Memory B cell (primary cell): Measurements from ENCODE around the gene AKR1B1.

Experiments
- ATAC-seq: fragments of 150-1000 bp; cut with Tn5 transposase; 2 replicates; pipeline ENCODE4 v1.10.0; 2021; ENCODE audit warnings: low read depth, mild to moderate bottlenecking, moderate library complexity
- DNase-seq, 2 donors: peaks; one replicate each; pipeline ENCODE4 v3.0.0; 2022; ENCODE audit warnings: low spot score in 2 of 2
- H3K27ac Mint-ChIP-seq: one replicate; pipeline ENCODE4 v1.8.0; 2022; ENCODE audit warnings: mild to moderate bottlenecking, moderate library complexity, mixed read lengths
- H3K27me3 Mint-ChIP-seq: one replicate; pipeline ENCODE4 v1.8.0; 2022; ENCODE audit warnings: mixed read lengths
- H3K36me3 Mint-ChIP-seq: one replicate; pipeline ENCODE4 v1.8.0; 2022; ENCODE audit warnings: mild to moderate bottlenecking, mixed read lengths
- H3K4me1 Mint-ChIP-seq: one replicate; pipeline ENCODE4 v1.8.0; 2022; ENCODE audit warnings: mixed read lengths
- H3K4me3 Mint-ChIP-seq: one replicate; pipeline ENCODE4 v1.8.0; 2022; ENCODE audit warnings: mild to moderate bottlenecking, moderate library complexity, mixed read lengths
- H3K9me3 Mint-ChIP-seq: one replicate; pipeline ENCODE4 v1.8.0; 2022; ENCODE audit warnings: mixed read lengths

Gene AKR1B1

DNA sequence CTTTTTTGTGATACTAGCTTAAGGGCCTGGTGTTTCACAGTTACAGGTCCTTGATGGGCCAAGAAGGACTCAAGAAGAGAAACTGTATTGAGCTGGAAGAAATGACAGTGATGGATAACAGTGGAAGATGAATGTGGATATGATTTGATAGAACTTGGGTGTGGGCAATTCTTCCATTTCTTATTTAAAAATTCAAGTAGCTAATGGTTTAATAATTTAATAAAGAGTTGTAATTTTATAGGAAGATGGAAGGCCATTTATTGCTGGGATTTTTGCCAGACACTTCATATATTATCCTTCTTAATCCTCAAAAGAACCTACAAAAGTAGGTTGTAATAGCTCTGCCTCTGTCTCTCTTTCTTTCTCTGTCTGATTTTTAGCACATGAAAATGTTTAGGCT lies 21.3 kb upstream of the AKR1B1 start:
- Mint-ChIP-seq H3K4me1 (no peaks in the 10 kb centered on the region), H3K36me3 (no peaks in the 10 kb centered on the region), H3K9me3 (no peaks in the 10 kb centered on the region), H3K4me3 (no peak overlapping the region), H3K27me3 (peaks cover 7% of the 10 kb centered on the region), H3K27ac (no peak overlapping the region)
- ATAC-seq (no peak), DNase-seq (no peak)

DNA sequence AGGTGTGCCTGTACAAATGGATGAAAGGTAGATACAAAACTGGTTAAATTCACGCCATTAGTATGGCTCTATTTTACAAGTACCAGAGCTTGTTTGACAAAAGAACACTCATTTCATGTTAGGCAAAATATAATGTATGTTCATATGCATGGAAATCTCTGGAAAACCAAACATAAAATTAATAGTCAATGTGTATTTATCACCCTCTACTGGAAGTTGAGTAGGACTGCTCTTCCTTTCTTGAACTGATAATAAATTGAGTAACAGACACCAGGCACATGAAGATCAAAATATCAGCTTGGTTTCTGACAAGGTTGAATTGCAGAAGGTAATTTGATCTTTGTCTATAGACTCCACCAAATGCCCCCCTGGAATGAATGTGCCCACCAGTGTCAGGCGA lies 19.8 kb upstream of the AKR1B1 start:
- ATAC-seq (no peak), DNase-seq (no peak)
- H3K9me3 Mint-ChIP-seq, result no peaks in the 10 kb centered on the region
- H3K4me1 Mint-ChIP-seq, result no peaks in the 10 kb centered on the region
- peaks cover 5% of the 10 kb centered on the region for H3K27me3 Mint-ChIP-seq
- H3K27ac Mint-ChIP-seq, result no peak overlapping the region
- no peak overlapping the region for H3K4me3 Mint-ChIP-seq
- no peaks in the 10 kb centered on the region for H3K36me3 Mint-ChIP-seq

DNA sequence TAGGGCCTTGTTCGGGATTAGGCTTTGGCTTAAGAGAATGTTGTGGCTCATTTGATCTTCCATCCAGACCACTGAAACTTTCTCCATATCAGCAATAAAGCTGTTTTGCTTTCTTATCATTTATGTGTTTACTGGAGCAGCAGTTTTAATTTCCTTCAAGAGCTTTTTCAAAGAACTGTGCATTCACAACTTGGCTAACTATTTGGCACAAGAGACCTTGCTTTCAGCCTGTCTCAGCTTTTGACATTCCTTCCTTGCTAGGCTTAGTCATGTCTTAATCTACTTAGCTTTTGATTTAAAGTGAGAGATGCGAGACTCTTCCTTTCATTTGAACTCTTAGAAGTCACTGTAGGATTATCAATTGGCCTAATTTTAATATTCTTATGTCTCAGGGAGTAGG lies 19.1 kb upstream of the AKR1B1 start:
- H3K36me3 Mint-ChIP-seq, result no peaks in the 10 kb centered on the region
- no peak overlapping the region for H3K4me3 Mint-ChIP-seq
- no peak for ATAC-seq
- H3K4me1 Mint-ChIP-seq, result no peaks in the 10 kb centered on the region
- H3K9me3 Mint-ChIP-seq, result no peaks in the 10 kb centered on the region
- peaks cover 3% of the 10 kb centered on the region for H3K27me3 Mint-ChIP-seq
- DNase-seq, result no peak
- no peak overlapping the region for H3K27ac Mint-ChIP-seq

DNA sequence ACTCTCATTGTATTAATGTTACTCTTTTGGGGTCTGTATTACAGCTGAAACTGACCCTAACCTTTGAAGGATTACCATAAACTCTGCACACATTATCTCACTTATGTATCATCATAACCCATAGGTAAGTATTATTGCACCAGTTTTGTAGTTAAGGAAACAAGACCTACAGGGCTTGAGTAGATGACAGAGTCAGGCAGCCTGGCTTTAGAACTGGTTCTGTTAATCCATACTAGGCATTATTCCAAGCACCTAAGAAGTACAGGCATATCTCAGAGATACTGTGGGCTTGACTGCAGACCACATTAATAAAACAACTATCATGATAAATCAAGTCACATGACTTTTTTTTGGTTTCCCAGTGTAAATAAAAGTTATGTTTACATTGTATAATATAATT lies 17.1 kb upstream of the AKR1B1 start:
- no peak overlapping the region for H3K4me3 Mint-ChIP-seq
- DNase-seq, result no peak
- no peaks in the 10 kb centered on the region for H3K4me1 Mint-ChIP-seq
- ATAC-seq, result no peak
- H3K27ac Mint-ChIP-seq, result no peak overlapping the region
- no peaks in the 10 kb centered on the region for H3K9me3 Mint-ChIP-seq
- peaks cover 6% of the 10 kb centered on the region for H3K27me3 Mint-ChIP-seq
- no peaks in the 10 kb centered on the region for H3K36me3 Mint-ChIP-seq

DNA sequence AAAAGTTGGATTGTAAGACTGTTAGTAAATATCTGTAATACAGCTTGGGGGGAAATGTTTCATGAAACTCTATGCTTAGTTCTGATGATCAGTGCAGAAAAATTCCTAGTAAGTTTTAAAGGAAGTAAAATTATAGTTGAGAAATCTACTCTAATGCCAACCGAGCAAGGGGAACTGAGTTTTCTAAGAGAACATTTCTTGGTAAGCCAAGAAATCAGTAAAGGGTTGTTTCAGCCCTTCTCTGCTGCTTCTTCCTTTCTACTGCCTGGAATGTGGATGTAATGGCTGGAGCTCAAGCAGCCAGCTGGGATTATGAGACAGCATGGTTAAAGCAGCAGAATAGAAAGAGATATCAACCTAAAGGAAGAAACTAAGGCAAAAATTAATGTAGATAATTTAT lies 15.9 kb upstream of the AKR1B1 start:
- no peaks in the 10 kb centered on the region for H3K4me1 Mint-ChIP-seq
- peaks cover 8% of the 10 kb centered on the region for H3K27me3 Mint-ChIP-seq
- H3K27ac Mint-ChIP-seq, result no peak overlapping the region
- ATAC-seq (no peak), DNase-seq (no peak)
- H3K9me3 Mint-ChIP-seq, result no peaks in the 10 kb centered on the region
- H3K4me3 Mint-ChIP-seq, result no peak overlapping the region
- no peaks in the 10 kb centered on the region for H3K36me3 Mint-ChIP-seq

DNA sequence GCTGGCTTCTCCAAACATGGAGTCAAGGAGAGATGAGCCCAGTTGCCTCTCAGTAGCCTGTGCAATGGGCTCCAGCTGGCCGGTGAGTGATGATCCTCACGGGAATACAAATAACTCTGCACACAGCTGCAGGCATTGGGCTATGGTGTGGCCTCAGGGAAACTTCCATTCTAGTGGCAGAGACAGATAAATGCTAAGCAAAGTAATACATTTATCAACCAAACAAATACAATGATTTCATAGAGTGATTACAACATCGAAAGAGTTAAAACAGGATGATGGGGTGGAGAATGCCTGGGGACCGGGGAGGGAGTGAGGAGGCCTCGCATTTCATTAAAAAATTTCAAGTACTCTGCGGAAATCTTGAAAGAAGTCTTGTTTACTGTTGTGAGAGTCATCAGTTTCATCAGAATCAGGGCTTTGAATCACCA lies 15.0 kb upstream of the AKR1B1 start:
- ATAC-seq, result no peak
- DNase-seq, result no peak
- H3K4me3 Mint-ChIP-seq, result no peak overlapping the region
- no peak overlapping the region for H3K27ac Mint-ChIP-seq
- H3K9me3 Mint-ChIP-seq, result no peaks in the 10 kb centered on the region
- no peaks in the 10 kb centered on the region for H3K36me3 Mint-ChIP-seq
- H3K27me3 Mint-ChIP-seq, result peaks cover 5% of the 10 kb centered on the region
- no peaks in the 10 kb centered on the region for H3K4me1 Mint-ChIP-seq

DNA sequence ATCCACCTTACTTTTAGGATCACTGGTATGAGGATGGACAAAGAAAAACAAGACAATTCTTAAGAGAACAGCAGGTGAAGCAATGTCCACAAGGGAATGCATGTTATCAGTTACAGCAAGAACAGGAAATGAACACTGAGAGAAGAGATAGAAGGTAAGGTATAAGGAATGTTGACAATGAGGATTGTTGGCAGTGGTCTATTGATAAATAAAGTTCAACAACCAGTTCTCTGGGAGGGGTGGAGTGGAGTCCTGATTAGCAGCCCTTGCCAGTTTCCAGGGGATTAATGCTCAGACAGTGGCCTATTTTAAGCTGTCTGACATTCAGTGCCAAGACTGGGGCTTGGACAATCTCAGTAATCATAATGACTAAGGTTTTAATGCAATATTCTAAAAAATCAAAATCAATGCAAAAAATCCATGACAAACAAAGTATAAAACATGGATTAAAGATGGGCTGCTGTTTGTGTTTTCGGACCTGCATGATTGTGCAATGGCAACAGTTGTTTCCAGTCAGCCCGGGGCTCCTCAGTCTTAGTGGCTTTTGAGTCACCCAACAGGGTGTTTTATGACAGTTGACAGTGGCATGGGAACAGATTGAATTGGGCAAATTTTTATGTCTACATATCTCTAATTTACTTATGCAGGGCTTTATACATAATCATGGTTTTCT lies 13.8 kb upstream of the AKR1B1 start:
- H3K36me3 Mint-ChIP-seq, result no peaks in the 10 kb centered on the region
- no peaks in the 10 kb centered on the region for H3K9me3 Mint-ChIP-seq
- peaks cover 8% of the 10 kb centered on the region for H3K27me3 Mint-ChIP-seq
- ATAC-seq (no peak), DNase-seq (no peak)
- no peaks in the 10 kb centered on the region for H3K4me1 Mint-ChIP-seq
- no peak overlapping the region for H3K4me3 Mint-ChIP-seq
- H3K27ac Mint-ChIP-seq, result no peak overlapping the region

DNA sequence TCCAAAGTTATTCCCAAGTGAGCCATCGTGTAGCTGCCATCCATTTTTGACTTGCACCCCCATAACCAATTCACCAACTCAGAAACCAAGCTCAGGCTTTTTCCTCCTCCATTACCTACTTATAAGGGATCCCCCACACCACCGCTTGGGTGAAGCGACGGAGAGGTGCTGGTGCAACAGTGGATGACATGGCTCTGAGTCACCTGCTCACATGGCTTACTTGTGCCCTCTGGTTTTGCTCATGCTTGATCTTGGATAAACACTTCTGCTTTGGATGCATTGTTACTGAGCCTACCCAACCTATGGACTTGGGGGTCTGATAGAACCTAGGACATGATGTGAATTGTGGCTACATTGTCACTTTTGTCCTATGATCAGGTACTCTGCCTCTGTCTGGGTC lies 12.0 kb upstream of the AKR1B1 start:
- Mint-ChIP-seq H3K4me1 (no peaks in the 10 kb centered on the region), H3K36me3 (no peaks in the 10 kb centered on the region), H3K27me3 (peaks cover 8% of the 10 kb centered on the region), H3K27ac (no peak overlapping the region), H3K4me3 (no peak overlapping the region), H3K9me3 (peaks cover 2% of the 10 kb centered on the region)
- no peak for DNase-seq
- no peak for ATAC-seq

DNA sequence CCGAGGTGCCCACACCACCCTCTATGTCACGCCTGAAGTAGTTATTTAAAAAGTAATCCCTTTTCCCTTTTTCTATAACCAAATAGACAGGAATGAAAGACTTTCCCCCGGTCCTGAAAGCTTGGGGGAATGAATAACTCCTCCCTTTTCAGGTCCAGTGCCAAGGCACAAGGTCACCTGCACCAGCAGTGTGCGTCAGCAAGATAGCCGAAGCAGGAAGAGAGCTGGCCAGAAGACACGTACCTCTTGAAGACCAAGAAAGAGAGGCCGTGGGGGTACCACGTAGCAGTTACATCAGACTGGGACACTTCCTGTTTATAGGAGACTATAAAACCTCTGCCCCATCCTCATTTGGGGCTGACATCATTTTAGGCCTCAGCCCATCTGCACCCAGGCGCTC lies 10.7 kb upstream of the AKR1B1 start:
- no peaks in the 10 kb centered on the region for H3K4me1 Mint-ChIP-seq
- ATAC-seq, result no peak
- H3K27ac Mint-ChIP-seq, result no peak overlapping the region
- H3K27me3 Mint-ChIP-seq, result peaks cover 8% of the 10 kb centered on the region
- no peak for DNase-seq
- H3K36me3 Mint-ChIP-seq, result peaks cover 6% of the 10 kb centered on the region
- peaks cover 8% of the 10 kb centered on the region for H3K9me3 Mint-ChIP-seq
- no peak overlapping the region for H3K4me3 Mint-ChIP-seq

DNA sequence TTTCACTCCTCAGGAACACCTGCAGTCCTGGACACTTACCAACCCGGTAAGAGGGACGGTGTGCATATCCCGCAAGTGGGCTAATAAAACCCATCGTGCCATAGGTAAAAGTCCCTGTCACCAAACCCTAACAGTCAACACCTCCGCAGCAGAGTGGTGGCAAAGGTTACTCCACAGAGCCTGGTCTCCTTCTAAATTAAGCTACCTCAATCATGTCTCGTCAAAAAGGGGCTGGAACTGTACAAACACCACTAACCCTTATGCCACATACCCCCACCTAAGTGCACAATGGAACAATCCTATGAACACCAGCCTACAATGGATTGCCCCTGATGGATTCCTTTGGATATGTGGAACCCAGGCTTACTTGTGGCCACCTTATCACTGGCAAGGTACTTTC lies 9.6 kb upstream of the AKR1B1 start:
- H3K27ac Mint-ChIP-seq, result no peak overlapping the region
- H3K4me1 Mint-ChIP-seq, result no peaks in the 10 kb centered on the region
- no peak overlapping the region for H3K4me3 Mint-ChIP-seq
- ATAC-seq (no peak), DNase-seq (no peak)
- H3K9me3 Mint-ChIP-seq, result peaks cover 14% of the 10 kb centered on the region
- H3K27me3 Mint-ChIP-seq, result peaks cover 8% of the 10 kb centered on the region
- peaks cover 10% of the 10 kb centered on the region for H3K36me3 Mint-ChIP-seq

DNA sequence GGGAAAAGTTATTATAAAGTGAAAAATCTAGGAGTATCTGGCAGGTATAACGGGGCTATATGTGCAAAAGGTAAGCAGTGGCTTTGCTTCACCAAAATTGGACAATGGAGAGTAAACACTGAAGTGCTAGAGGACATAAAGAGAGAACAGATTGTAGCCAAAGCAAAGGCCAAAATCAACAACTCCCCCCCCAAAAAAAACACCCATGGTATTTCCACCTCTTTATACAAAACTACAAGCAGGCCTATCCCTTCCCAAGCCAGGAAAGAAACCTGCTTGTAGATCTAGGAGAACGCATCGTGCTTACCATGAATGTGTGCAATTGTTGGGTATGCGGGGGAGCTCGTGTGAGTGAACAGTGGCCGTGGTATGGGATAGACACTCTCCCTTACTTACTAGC lies 9.2 kb upstream of the AKR1B1 start:
- H3K4me1 Mint-ChIP-seq, result no peaks in the 10 kb centered on the region

DNA sequence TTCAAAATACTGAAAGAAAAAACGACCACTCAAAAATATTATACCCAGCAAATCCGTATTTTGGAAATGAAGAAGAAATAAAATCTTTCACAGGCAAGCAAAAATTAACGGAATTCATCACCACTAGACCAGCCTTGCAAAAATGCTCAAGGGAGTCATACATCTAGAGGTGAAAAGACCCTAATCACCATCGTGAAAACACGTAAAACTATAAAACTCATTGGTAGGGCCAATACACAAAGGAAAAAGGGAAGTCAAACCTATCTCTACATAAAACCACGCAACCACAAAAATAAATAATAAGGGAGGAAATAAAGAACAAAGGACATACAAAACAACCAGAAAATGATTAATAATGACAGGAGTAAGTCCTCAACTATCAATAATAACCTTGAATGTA lies 6.6 kb upstream of the AKR1B1 start:
- DNase-seq, result no peak
- H3K9me3 Mint-ChIP-seq, result peaks cover 14% of the 10 kb centered on the region

More for the DNA sequence above, 9.2 kb upstream of the AKR1B1 start:
- peaks cover 8% of the 10 kb centered on the region for H3K27me3 Mint-ChIP-seq
- DNase-seq, result no peak
- H3K4me3 Mint-ChIP-seq, result no peak overlapping the region
- no peak overlapping the region for H3K27ac Mint-ChIP-seq
- ATAC-seq, result no peak
- H3K9me3 Mint-ChIP-seq, result peaks cover 14% of the 10 kb centered on the region
- H3K36me3 Mint-ChIP-seq, result peaks cover 10% of the 10 kb centered on the region

DNA sequence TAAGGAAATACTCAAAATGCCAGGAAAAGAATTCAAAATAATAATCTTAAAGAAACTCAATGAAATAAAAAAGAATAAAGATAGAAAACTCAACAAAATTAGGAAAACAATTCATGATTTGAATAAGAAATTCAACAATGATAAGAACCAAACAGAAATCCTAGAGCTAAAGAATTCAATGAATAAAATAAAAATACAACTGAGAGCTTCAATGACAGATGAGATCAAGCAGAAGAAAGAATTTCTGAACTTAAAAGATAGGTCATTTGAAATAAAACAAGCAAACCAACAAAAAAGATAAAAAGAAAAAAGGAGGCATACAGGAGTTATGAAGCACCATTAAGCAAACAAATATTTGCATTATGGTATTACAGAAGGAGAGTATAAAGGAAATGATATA lies 5.6 kb upstream of the AKR1B1 start:
- Mint-ChIP-seq H3K27ac (no peak overlapping the region), H3K9me3 (peaks cover 14% of the 10 kb centered on the region), H3K4me3 (no peak overlapping the region), H3K4me1 (peaks cover 5% of the 10 kb centered on the region), H3K27me3 (peaks cover 3% of the 10 kb centered on the region), H3K36me3 (peaks cover 10% of the 10 kb centered on the region)
- DNase-seq (no peak), ATAC-seq (no peak)

More for the DNA sequence above, 6.6 kb upstream of the AKR1B1 start:
- peaks cover 10% of the 10 kb centered on the region for H3K36me3 Mint-ChIP-seq
- H3K27me3 Mint-ChIP-seq, result peaks cover 3% of the 10 kb centered on the region
- ATAC-seq, result no peak
- no peak overlapping the region for H3K27ac Mint-ChIP-seq
- H3K4me1 Mint-ChIP-seq, result no peaks in the 10 kb centered on the region
- no peak overlapping the region for H3K4me3 Mint-ChIP-seq

DNA sequence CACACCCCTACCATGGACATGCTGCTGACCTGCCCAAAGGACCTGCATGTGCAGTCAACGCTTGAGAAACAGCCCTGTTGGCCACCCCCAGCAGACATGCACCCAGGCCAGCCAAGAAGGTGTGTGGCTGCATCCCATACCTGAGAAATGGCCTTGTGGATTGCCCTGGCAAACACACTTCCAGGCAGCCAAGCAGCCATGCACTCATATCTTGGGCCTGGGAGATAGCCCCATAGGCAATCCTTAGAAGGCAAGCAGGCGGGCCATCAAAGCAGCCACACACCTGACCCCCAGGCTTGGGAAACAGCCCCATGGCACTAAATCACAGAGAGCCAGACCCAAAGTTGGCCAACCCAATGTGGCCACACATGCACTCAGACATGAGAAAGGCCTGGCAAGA lies 4.9 kb upstream of the AKR1B1 start:
- Mint-ChIP-seq H3K9me3 (peaks cover 14% of the 10 kb centered on the region), H3K4me1 (peaks cover 9% of the 10 kb centered on the region), H3K27ac (no peak overlapping the region), H3K4me3 (no peak overlapping the region), H3K36me3 (peaks cover 10% of the 10 kb centered on the region), H3K27me3 (peaks cover 3% of the 10 kb centered on the region)
- DNase-seq, result no peak
- no peak for ATAC-seq

DNA sequence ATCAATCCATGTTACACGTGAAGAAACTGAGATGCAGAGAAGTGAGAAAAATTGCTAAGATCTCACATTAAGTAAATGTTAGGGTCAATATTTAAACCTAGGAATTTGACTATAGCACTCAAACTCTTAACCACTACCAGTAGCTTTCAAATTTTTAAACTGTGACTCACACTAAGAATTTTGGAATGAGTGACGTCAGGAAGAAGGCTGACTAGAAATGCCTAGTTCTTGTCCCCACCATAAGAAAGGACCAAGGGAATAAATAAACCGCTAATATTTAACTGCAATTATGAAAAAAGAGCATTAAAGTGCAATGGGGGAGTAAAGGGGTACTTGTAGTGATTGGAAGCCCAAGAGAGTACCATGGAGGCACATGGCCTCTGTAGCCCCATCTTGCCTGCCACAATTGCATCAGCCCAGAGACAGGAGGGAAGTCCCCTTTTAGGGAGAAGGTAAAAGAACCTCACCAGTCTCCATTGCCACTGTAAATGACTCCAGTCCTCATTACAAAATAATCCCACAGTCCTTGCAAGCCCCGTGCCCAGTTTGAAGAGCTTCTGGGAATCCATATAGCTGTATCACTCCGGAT lies 3.5 kb upstream of the AKR1B1 start:
- DNase-seq (no peak), ATAC-seq (no peak)
- Mint-ChIP-seq H3K27me3 (no peaks in the 10 kb centered on the region), H3K4me1 (peaks cover 16% of the 10 kb centered on the region), H3K4me3 (no peak overlapping the region), H3K27ac (no peak overlapping the region), H3K9me3 (peaks cover 14% of the 10 kb centered on the region), H3K36me3 (peaks cover 10% of the 10 kb centered on the region)
